Osteoblast (primary cell): ENCODE measurements around the gene LRRC72. TPM values are rescaled to one million over a fixed set of nuclear protein-coding genes. Genes with fewer than 3 reads are reported as not detected.

Source experiments
- DNase-seq: peaks from one replicate; pipeline ENCODE4 v3.0.0; 2011; ENCODE audit warnings: low spot score, mixed read lengths; ENCODE audit not compliant: insufficient read length; ENCODE audit errors: missing footprints
- H2AFZ ChIP-seq: 2 replicates; pipeline ENCODE4 v1.6.0; 2011; ENCODE audit warnings: mild to moderate bottlenecking, low read length
- H3K27ac ChIP-seq: 2 replicates; pipeline ENCODE4 v1.5.1; 2011; ENCODE audit warnings: mild to moderate bottlenecking, low read depth, low read length, moderate library complexity
- H3K27me3 ChIP-seq: 2 replicates; pipeline ENCODE4 v1.6.0; 2012; ENCODE audit warnings: mild to moderate bottlenecking, control low read depth, inconsistent platforms, low read length, moderate library complexity; ENCODE audit not compliant: insufficient read depth
- H3K36me3 ChIP-seq: 2 replicates; pipeline ENCODE4 v1.5.1; 2011; ENCODE audit warnings: mild to moderate bottlenecking, low read length, control low read depth, moderate library complexity; ENCODE audit not compliant: insufficient read depth
- H3K4me1 ChIP-seq: 2 replicates; pipeline ENCODE4 v1.5.1; 2011; ENCODE audit warnings: mild to moderate bottlenecking, low read length, control low read depth, moderate library complexity; ENCODE audit not compliant: insufficient read depth
- H3K4me2 ChIP-seq: 2 replicates; pipeline ENCODE4 v1.6.0; 2011; ENCODE audit warnings: mild to moderate bottlenecking, low read length; ENCODE audit not compliant: insufficient read depth
- H3K4me3 ChIP-seq: fragments of 200-600 bp; sonication (generic); 3 replicates; pipeline ENCODE4 v1.5.1; 2012; ENCODE audit warnings: mild to moderate bottlenecking, low read length, inconsistent platforms; ENCODE audit not compliant: insufficient read depth
- H3K79me2 ChIP-seq: 2 replicates; pipeline ENCODE4 v1.6.0; 2012; ENCODE audit warnings: mild to moderate bottlenecking, low read length, control low read depth, inconsistent platforms; ENCODE audit not compliant: insufficient read depth
- H3K9me3 ChIP-seq: 2 replicates; pipeline ENCODE4 v1.5.1; 2011; ENCODE audit warnings: low read depth, low read length, control low read depth
- H4K20me1 ChIP-seq: 2 replicates; pipeline ENCODE4 v1.6.0; 2012; ENCODE audit warnings: mild to moderate bottlenecking, low read length, control low read depth; ENCODE audit not compliant: insufficient read depth
- total RNA-seq: library from RNA; depleted of rRNA; stranded (reverse); fragments of >200 nt; gene quantifications from 2 replicates; pipeline ENCODE4 v1.2.3, GENCODE V29; 2012
- TF ChIP-seq, protein P1 (sequence below): IDR thresholded peaks from 2 replicates; pipeline ENCODE4 v1.5.1; 2011; ENCODE audit warnings: mild to moderate bottlenecking, low read depth, low read length, moderate library complexity; ENCODE audit errors: extremely low read depth

Gene LRRC72
- total RNA-seq, 1 donor: not detected

DNA sequence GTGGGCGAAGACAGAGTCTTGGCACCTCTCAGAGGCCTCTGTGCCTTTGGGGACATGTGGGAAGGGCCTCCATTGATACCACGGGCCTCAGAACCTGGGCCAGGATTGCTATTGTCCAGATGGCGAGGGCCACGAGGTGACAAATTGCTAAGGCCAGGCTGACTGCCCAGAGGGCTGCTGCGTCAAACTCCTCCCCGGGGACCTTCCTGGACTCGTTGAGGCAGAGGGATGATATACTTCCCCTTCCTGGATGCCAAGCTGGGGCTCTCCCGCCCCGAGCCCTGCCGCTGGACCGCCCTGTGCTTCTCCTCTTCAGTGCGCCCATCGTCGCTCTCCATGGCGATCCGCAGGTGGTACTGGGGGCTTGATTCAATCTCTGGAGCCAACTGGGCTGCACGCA is 58.9 kb downstream of the LRRC72 start:
- Histone ChIP-seq H2AFZ (no peak overlapping the region), H3K27ac (no peak overlapping the region), H4K20me1 (no peaks in the 10 kb centered on the region), H3K4me3 (no peak overlapping the region), H3K4me2 (no peak overlapping the region), H3K27me3 (no peaks in the 10 kb centered on the region), H3K4me1 (no peaks in the 10 kb centered on the region), H3K9me3 (no peaks in the 10 kb centered on the region), H3K79me2 (no peaks in the 10 kb centered on the region), H3K36me3 (no peaks in the 10 kb centered on the region)
- no peak for DNase-seq
- TF ChIP-seq, protein P1, sequence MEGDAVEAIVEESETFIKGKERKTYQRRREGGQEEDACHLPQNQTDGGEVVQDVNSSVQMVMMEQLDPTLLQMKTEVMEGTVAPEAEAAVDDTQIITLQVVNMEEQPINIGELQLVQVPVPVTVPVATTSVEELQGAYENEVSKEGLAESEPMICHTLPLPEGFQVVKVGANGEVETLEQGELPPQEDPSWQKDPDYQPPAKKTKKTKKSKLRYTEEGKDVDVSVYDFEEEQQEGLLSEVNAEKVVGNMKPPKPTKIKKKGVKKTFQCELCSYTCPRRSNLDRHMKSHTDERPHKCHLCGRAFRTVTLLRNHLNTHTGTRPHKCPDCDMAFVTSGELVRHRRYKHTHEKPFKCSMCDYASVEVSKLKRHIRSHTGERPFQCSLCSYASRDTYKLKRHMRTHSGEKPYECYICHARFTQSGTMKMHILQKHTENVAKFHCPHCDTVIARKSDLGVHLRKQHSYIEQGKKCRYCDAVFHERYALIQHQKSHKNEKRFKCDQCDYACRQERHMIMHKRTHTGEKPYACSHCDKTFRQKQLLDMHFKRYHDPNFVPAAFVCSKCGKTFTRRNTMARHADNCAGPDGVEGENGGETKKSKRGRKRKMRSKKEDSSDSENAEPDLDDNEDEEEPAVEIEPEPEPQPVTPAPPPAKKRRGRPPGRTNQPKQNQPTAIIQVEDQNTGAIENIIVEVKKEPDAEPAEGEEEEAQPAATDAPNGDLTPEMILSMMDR: no peak

DNA sequence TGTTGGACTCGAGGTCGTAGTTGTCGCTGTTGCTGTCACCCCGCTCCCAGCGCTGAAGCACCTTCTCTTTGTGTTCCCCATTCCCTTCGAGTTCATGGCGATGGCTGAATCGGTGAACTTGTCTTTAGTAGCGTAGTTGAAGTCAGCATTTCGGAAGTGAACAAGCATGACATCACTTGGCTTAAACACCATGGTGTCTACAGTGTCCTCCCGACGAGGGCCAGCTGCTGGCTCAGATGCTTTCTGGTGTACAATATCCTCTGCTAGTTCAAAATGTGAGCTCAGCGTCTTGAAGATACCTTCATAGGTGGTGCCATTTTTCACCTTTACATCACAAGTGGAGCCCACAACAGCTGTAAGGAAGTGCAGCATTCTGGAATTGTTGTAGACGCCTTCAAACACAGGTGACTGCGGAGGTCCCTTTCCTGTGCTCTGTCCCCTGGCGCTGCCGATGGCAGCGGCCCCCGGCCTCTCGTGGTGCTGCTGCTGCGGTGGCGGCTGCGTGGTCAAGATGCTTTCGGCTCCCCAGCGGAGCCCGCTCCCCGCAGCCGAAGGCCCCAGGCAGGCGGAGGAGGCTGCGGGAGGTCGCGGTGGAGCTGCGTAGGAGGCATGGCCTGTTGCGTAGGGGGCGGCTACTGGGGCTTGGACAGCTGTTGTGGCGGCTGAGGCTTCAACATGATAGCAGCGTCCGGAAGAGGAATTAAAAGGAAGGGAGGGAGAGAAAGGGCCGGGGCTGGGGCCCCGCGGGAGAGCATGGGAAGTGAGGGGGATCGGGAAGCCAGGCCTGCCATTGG is 59.7 kb downstream of the LRRC72 start:
- Histone ChIP-seq H3K27ac (no peak overlapping the region), H2AFZ (no peak overlapping the region), H3K27me3 (no peaks in the 10 kb centered on the region), H3K36me3 (no peaks in the 10 kb centered on the region), H3K4me1 (no peaks in the 10 kb centered on the region), H3K9me3 (no peaks in the 10 kb centered on the region), H4K20me1 (no peaks in the 10 kb centered on the region), H3K4me3 (no peak overlapping the region), H3K4me2 (no peak overlapping the region), H3K79me2 (no peaks in the 10 kb centered on the region)
- TF ChIP-seq, protein P1: no peak
- no peak for DNase-seq

DNA sequence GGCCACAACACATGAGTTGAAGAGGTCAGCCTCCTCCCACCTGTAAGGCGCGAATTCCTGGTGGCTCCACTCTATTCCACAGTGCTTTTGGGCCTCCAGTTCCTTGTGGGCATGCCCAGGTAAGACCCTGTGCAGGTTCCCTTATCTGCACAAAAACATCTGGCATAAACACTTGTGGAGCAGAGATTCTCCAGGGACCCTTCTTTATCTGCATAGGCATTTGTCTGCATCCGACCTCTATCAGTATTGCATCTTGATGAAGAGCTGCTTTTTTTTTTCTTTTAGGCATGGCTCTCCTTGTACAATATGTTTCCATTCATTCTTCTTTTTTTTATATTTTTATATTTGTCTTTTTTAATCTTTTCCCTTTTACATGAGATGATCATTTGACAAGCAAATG is 60.5 kb downstream of the LRRC72 start:
- no peaks in the 10 kb centered on the region for H3K4me1 ChIP-seq
- no peak overlapping the region for H3K4me2 ChIP-seq
- DNase-seq: no peak
- H3K27me3 ChIP-seq: no peaks in the 10 kb centered on the region
- TF ChIP-seq, protein P1: no peak
- H3K4me3 ChIP-seq: no peak overlapping the region
- no peaks in the 10 kb centered on the region for H3K36me3 ChIP-seq
- H2AFZ ChIP-seq: no peak overlapping the region
- H4K20me1 ChIP-seq: no peaks in the 10 kb centered on the region
- no peak overlapping the region for H3K27ac ChIP-seq
- H3K79me2 ChIP-seq: no peaks in the 10 kb centered on the region
- no peaks in the 10 kb centered on the region for H3K9me3 ChIP-seq

DNA sequence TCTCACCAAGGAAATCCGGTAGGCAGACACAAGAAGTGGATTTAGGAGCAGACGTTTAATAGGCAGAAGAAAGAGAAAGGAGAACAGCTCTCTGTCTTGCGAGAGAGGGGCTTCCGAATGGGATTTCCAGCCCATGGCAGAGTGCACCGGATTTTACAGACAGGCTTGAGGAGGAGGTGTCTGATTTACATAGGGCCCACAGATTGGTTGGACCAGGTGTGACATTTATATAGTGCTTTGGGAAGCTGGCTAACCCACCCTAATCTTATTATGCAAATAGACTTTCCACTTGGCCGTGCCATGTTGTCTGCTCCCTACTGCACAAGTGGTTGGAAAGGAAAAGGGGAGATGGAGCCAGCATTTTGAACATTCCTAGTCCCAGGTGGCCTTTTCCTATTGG is 61.2 kb downstream of the LRRC72 start:
- no peaks in the 10 kb centered on the region for H3K36me3 ChIP-seq
- H3K4me1 ChIP-seq: no peaks in the 10 kb centered on the region
- peak overlapping the region; percentile 69 for H3K4me2 ChIP-seq
- TF ChIP-seq, protein P1: no peak
- H2AFZ ChIP-seq: peak overlapping the region; percentile 70
- peak overlapping the region; percentile 52 for H3K4me3 ChIP-seq
- H3K9me3 ChIP-seq: no peaks in the 10 kb centered on the region
- H3K79me2 ChIP-seq: no peaks in the 10 kb centered on the region
- H4K20me1 ChIP-seq: no peaks in the 10 kb centered on the region
- DNase-seq: no peak
- H3K27me3 ChIP-seq: no peaks in the 10 kb centered on the region
- no peak overlapping the region for H3K27ac ChIP-seq
